ENCODE measurements around the gene NSUN6. TPM values are rescaled to one million over a fixed set of nuclear protein-coding genes. Genes with fewer than 3 reads are reported as not detected.

The NSUN6 gene
- polyA plus RNA-seq, 1 of the 3 experiments (the other 2 are of a cell fraction) = 5.3 TPM

DNA sequence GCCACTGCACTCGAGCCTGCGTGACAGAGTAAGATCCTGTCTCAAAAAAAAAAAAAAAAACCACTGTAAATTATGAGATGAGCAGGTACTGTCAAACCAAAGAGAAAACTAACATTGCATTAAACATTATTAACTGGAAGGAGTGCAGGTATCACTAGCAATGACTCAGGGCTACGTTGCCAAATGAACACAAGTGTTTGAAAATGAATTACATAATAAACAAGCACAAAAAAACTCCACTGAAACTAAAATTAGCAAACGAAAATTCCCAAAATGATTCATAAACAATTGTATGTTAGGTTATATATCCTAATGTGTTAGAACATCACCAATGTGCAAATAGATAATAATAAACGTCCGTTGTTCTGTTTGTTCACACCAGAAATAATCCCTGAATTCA, 42.8 kb downstream of the NSUN6 start:
- 60% methylated on average over 6 of the region's 6 CpGs for WGBS (ENCODE audit: low lambda C conversion rate)
- Histone ChIP-seq H3F3A (replicated peaks; ENCODE audit: insufficient read depth) (peaks cover 35% of the 10 kb centered on the region), H3K36me3 (replicated peaks in 1 of 2; ENCODE audit: control insufficient read depth in 1 of 2, insufficient read depth in 2 of 2, low read length in 1 of 2) (peaks cover 0 to 8% of the 10 kb centered on the region in 2 experiments), H3K9me2 (no peaks in the 10 kb centered on the region), H3K4me1 (ENCODE audit: control insufficient read depth in 1 of 2, insufficient read depth in 2 of 2, low read depth in 1 of 2, low read length in 1 of 2) (peaks cover 10 to 25% of the 10 kb centered on the region in 2 experiments), H3K9ac (no peak overlapping the region), H3K27me3 (ENCODE audit: insufficient read depth) (no peaks in the 10 kb centered on the region), H3K4me3 (ENCODE audit: low read depth in 2 of 2, low read length in 1 of 2) (no peak overlapping the region), H3K79me2 (ENCODE audit: insufficient read depth) (no peaks in the 10 kb centered on the region), H3K27ac (ENCODE audit: low read depth in 2 of 2, low read length in 1 of 2) (peak overlapping the region; percentile 77 to 82), H2AFZ (ENCODE audit: low read depth) (no peak overlapping the region), H3K4me2 (0 out of 2 replicates have a peak overlapping the region, but pooled peaks have one; percentile 32), H3K9me3 (no peaks in the 10 kb centered on the region), H4K20me1 (ENCODE audit: insufficient read depth) (no peaks in the 10 kb centered on the region)
- no peak for TF ChIP-seq GATA2 (CRISPR knock-in tag; IDR thresholded peaks at IDR 0.05)
- TF ChIP-seq JUND (IDR thresholded peaks at IDR 0.05) = no peak
- CTCF ChIA-PET = no interaction called here
- no peak for DNase-seq
- POLR2A ChIA-PET = interaction anchor here (1.0 kb wide), 1 partner anchor 50 kb away, joined by 3 read pairs; no protein-coding TSS in a partner anchor

DNA sequence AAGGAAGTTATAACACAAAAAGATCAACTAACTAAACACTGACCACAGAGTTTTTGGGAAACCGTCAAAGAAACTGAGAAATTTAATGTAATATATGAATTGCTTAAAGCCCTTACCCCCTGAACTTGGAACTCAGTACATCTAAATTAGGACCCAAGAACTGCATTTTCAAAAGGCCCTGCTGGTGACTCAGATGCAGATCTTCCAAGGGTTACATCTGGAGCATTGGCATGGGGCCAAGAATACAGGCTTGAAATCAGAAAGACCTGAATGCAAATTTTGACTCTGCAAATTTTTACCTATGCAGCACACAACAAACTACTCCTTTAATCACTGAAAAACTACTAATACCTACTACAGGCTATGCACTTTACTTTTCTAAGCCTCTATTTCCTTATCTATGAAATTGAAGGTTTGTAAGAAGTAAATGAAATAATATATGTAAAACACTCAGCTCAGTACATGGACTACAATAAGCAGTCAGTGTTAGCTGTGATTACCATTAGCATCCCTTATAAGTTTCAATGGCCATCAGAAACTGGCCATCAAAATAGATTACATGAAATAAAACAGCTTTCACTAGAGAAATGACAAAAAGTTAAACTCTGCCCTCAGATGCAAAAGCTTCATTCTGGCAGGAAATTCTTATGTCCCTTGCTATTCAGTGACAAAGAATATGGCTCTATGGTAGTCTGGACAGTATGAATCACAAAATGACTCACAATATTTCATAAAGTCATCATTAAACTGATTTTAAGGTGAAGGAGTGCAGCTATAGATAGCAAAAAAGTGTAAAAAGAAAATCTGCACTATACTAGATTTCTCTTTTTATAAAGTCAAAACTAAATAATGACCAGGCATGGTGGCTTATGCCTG, 43.6 kb downstream of the NSUN6 start:
- no peaks in the 10 kb centered on the region for H3K9me2 ChIP-seq
- TF ChIP-seq SMC3 (IDR thresholded peaks at IDR 0.05; ENCODE audit: low read depth, low read length) = no peak
- TF ChIP-seq CHD2 (IDR thresholded peaks at IDR 0.05; ENCODE audit: low read length, partially characterized antibody) = no peak
- no peak for TF ChIP-seq YY1 (IDR thresholded peaks at IDR 0.05; ENCODE audit: low read depth)
- TF ChIP-seq TAF1 (IDR thresholded peaks at IDR 0.05; ENCODE audit: borderline replicate concordance, low read depth, low read length) = no peak
- peak; percentile 12; the same call in 1 of the 2 replicates for TF ChIP-seq MXI1 (IDR thresholded peaks at IDR 0.05; ENCODE audit: low read depth, low read length)
- TF ChIP-seq GATA2 (CRISPR knock-in tag; IDR thresholded peaks at IDR 0.05) = no peak
- TF ChIP-seq, protein P1, sequence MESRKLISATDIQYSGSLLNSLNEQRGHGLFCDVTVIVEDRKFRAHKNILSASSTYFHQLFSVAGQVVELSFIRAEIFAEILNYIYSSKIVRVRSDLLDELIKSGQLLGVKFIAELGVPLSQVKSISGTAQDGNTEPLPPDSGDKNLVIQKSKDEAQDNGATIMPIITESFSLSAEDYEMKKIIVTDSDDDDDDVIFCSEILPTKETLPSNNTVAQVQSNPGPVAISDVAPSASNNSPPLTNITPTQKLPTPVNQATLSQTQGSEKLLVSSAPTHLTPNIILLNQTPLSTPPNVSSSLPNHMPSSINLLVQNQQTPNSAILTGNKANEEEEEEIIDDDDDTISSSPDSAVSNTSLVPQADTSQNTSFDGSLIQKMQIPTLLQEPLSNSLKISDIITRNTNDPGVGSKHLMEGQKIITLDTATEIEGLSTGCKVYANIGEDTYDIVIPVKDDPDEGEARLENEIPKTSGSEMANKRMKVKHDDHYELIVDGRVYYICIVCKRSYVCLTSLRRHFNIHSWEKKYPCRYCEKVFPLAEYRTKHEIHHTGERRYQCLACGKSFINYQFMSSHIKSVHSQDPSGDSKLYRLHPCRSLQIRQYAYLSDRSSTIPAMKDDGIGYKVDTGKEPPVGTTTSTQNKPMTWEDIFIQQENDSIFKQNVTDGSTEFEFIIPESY (IDR thresholded peaks at IDR 0.05; ENCODE audit: borderline replicate concordance, low read depth) = 0 out of 2 replicates have a peak, but pooled peaks have one; percentile 22
- no peak for TF ChIP-seq RCOR1 (IDR thresholded peaks at IDR 0.05; ENCODE audit: low read length)
- TF ChIP-seq, protein P2, sequence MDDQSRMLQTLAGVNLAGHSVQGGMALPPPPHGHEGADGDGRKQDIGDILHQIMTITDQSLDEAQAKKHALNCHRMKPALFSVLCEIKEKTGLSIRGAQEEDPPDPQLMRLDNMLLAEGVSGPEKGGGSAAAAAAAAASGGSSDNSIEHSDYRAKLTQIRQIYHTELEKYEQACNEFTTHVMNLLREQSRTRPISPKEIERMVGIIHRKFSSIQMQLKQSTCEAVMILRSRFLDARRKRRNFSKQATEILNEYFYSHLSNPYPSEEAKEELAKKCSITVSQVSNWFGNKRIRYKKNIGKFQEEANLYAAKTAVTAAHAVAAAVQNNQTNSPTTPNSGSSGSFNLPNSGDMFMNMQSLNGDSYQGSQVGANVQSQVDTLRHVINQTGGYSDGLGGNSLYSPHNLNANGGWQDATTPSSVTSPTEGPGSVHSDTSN (IDR thresholded peaks at IDR 0.05) = peak; percentile 48
- TF ChIP-seq EZH2phosphoT487 (IDR thresholded peaks at IDR 0.05; ENCODE audit: borderline replicate concordance, low read depth) = no peak
- no peak for TF ChIP-seq RAD21 (IDR thresholded peaks at IDR 0.05; ENCODE audit: low read length)
- TF ChIP-seq ELF1 (IDR thresholded peaks at IDR 0.05) = no peak
- peak; percentile 86 for TF ChIP-seq TCF12 (IDR thresholded peaks at IDR 0.05)
- TF ChIP-seq FOSL2 (IDR thresholded peaks at IDR 0.05; ENCODE audit: borderline replicate concordance, low read depth) = peak; percentile 85
- TF ChIP-seq FOXM1 (IDR thresholded peaks at IDR 0.05; ENCODE audit: low read depth) = no peak
- peak in 1 of 2 experiments; percentile 26; a peak in 1 of 4 replicates for TF ChIP-seq EP300 (IDR thresholded peaks at IDR 0.05; ENCODE audit: borderline replicate concordance in 1 of 2, low read depth in 1 of 2, low read length in 1 of 2)
- peak; percentile 46; the same call in 1 of the 2 replicates for TF ChIP-seq POLR2AphosphoS5 (IDR thresholded peaks at IDR 0.05; ENCODE audit: low read depth, low read length)
- TF ChIP-seq NFIC (IDR thresholded peaks at IDR 0.05; ENCODE audit: borderline replicate concordance) = peak; percentile 97
- TF ChIP-seq NRF1 (IDR thresholded peaks at IDR 0.05; ENCODE audit: low read depth, low read length) = no peak
- TF ChIP-seq, protein P3, sequence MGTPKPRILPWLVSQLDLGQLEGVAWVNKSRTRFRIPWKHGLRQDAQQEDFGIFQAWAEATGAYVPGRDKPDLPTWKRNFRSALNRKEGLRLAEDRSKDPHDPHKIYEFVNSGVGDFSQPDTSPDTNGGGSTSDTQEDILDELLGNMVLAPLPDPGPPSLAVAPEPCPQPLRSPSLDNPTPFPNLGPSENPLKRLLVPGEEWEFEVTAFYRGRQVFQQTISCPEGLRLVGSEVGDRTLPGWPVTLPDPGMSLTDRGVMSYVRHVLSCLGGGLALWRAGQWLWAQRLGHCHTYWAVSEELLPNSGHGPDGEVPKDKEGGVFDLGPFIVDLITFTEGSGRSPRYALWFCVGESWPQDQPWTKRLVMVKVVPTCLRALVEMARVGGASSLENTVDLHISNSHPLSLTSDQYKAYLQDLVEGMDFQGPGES (IDR thresholded peaks at IDR 0.05; ENCODE audit: low read depth, low read length) = no peak

More for the DNA sequence above, 43.6 kb downstream of the NSUN6 start:
- CTCF ChIA-PET = no interaction called here
- WGBS (ENCODE audit: low lambda C conversion rate) = 0% methylated on average over 1 of the region's 1 CpG
- H3K27ac ChIP-seq (ENCODE audit: low read depth in 2 of 2, low read length in 1 of 2) = peak overlapping the region; percentile 77 to 82
- H3K4me2 ChIP-seq = peak overlapping the region; percentile 32; the same call in 1 of the 2 replicates
- no peaks in the 10 kb centered on the region for H3K79me2 ChIP-seq (ENCODE audit: insufficient read depth)
- no peaks in the 10 kb centered on the region for H4K20me1 ChIP-seq (ENCODE audit: insufficient read depth)
- no peak overlapping the region; the same call in 1 of the 2 replicates for H3K9ac ChIP-seq
- peaks cover 35% of the 10 kb centered on the region for H3F3A ChIP-seq (replicated peaks; ENCODE audit: insufficient read depth)
- POLR2A ChIA-PET = interaction anchor here (1.0 kb wide), 1 partner anchor 51 kb away, joined by 3 read pairs; no protein-coding TSS in a partner anchor
- H3K9me3 ChIP-seq = no peaks in the 10 kb centered on the region
- H2AFZ ChIP-seq (ENCODE audit: low read depth) = no peak overlapping the region
- peaks cover 0 to 8% of the 10 kb centered on the region in 2 experiments for H3K36me3 ChIP-seq (replicated peaks in 1 of 2; ENCODE audit: control insufficient read depth in 1 of 2, insufficient read depth in 2 of 2, low read length in 1 of 2)
- DNase-seq = peak; percentile 60
- H3K4me3 ChIP-seq (ENCODE audit: low read depth in 2 of 2, low read length in 1 of 2) = no peak overlapping the region
- peaks cover 10 to 25% of the 10 kb centered on the region in 2 experiments for H3K4me1 ChIP-seq (ENCODE audit: control insufficient read depth in 1 of 2, insufficient read depth in 2 of 2, low read depth in 1 of 2, low read length in 1 of 2)
- H3K27me3 ChIP-seq (ENCODE audit: insufficient read depth) = no peaks in the 10 kb centered on the region

Measured in SK-N-SH (cell line).